DND-41 (cell line): Measurements from ENCODE around the gene CNIH2.

Experiments
- EZH2 ChIP-seq: IDR thresholded peaks from 3 replicates; pipeline ENCODE4 v1.6.1; 2012; ENCODE audit warnings: borderline replicate concordance, low read depth, mild to moderate bottlenecking, moderate library complexity, low read length, inconsistent platforms; ENCODE audit not compliant: severe bottlenecking
- TF ChIP-seq, protein P1 (sequence below): IDR thresholded peaks from 2 replicates; pipeline ENCODE4 v1.5.1; 2012; ENCODE audit warnings: borderline replicate concordance, low read length, moderate library complexity, mild to moderate bottlenecking; ENCODE audit not compliant: poor library complexity, severe bottlenecking; ENCODE audit errors: extremely low read depth

GRCh38 chr11:66311470-66311964, 33.5 kb downstream of the CNIH2 start:
- TF ChIP-seq, protein P1, sequence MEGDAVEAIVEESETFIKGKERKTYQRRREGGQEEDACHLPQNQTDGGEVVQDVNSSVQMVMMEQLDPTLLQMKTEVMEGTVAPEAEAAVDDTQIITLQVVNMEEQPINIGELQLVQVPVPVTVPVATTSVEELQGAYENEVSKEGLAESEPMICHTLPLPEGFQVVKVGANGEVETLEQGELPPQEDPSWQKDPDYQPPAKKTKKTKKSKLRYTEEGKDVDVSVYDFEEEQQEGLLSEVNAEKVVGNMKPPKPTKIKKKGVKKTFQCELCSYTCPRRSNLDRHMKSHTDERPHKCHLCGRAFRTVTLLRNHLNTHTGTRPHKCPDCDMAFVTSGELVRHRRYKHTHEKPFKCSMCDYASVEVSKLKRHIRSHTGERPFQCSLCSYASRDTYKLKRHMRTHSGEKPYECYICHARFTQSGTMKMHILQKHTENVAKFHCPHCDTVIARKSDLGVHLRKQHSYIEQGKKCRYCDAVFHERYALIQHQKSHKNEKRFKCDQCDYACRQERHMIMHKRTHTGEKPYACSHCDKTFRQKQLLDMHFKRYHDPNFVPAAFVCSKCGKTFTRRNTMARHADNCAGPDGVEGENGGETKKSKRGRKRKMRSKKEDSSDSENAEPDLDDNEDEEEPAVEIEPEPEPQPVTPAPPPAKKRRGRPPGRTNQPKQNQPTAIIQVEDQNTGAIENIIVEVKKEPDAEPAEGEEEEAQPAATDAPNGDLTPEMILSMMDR: peak; percentile 86
- no peak for TF ChIP-seq EZH2
